ENCODE measurements around the gene ABCB6.
"Not testable (repeated sequence)": the region's sequence is repeated elsewhere in the genome, so short reads cannot be mapped to it uniquely, and the experiment has no call there.

The ABCB6 gene

DNA sequence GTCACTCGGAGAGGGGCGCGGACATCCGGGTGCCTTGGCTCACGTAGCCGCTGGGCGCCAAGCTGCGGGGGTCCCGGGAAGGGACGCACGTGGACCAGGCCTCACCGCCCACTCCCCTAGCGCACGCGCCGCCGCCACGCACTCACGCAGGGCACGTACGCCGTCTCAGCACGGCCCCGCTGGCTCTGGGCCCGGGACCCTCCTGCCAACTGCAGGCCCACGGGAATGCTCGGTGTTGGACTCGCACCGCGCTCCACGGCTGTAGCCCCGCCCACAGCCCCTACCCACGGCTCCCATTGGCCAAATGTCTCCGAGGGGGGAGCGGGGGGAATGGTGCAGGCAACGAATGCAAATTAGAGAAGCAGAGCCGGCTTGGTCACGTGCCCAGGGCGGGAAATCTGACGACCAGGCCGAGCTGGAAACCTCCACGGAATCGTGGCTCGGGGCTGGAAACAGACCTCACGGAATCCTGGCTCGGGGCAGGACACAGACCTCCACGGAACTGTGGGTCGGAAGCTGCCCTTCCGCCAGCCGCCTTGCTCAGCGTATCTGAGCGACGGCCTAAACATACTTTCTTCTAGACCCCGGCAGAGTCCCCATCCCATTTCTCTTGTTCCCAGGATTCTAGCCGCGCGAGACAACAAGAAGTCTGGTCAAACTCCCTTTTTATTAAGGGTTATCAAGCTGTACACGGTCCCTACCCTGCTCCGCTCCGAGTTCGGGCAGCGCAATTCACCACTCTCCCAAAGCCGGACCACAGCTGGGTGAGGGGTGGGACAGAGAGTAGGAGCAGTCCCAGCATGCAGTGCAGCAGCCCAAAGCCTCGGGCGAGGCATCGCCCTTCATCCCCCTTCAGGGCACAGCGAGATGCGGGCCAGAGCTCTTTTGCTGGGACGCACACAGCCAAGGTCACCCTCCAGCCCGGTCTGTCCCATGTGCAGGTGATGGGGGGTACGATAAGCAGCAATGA lies at the start of gene ABCB6:
ABCB6 (minus strand) TSS at position 227 of the 970 bp plus-strand sequence. CDS start 285 bp downstream, outside the sequence.
- DNase-seq = peak; percentile 63 to 82 (median 70)

DNA sequence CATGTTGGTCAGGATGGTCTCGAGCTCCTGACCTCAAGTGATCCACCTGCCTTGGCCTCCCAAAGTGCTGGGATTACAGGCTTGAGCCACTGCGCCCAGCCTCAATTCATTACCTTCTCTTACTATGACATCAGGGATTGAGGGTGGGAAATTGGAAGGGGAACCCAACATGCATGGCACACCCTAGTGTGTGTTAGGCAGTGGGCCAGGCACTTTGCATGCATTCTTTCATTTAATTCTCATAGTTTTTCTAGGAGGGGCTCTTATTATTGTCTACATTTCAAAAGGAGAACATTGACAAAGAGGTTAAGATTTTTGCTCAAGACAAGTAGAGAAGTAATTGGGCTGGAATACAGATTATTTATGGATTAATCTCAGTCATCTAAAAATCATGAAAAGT lies 49.5 kb upstream of the ABCB6 start:
- no peak for DNase-seq

- no peak for DNase-seq
Measured at GRCh38 chr2:219266886-219267285, 48.1 kb upstream of the ABCB6 start.

- DNase-seq = no peak
Measured at GRCh38 chr2:219266232-219266631, 47.5 kb upstream of the ABCB6 start.

GRCh38 chr2:219261024-219261855 lies 42.5 kb upstream of the ABCB6 start:
- no peak for DNase-seq

- DNase-seq = not testable (repeated sequence)
Measured at GRCh38 chr2:219258942-219259341, 40.2 kb upstream of the ABCB6 start.

GRCh38 chr2:219254590-219255201 lies 35.9 kb upstream of the ABCB6 start:
- no peak for DNase-seq

DNA sequence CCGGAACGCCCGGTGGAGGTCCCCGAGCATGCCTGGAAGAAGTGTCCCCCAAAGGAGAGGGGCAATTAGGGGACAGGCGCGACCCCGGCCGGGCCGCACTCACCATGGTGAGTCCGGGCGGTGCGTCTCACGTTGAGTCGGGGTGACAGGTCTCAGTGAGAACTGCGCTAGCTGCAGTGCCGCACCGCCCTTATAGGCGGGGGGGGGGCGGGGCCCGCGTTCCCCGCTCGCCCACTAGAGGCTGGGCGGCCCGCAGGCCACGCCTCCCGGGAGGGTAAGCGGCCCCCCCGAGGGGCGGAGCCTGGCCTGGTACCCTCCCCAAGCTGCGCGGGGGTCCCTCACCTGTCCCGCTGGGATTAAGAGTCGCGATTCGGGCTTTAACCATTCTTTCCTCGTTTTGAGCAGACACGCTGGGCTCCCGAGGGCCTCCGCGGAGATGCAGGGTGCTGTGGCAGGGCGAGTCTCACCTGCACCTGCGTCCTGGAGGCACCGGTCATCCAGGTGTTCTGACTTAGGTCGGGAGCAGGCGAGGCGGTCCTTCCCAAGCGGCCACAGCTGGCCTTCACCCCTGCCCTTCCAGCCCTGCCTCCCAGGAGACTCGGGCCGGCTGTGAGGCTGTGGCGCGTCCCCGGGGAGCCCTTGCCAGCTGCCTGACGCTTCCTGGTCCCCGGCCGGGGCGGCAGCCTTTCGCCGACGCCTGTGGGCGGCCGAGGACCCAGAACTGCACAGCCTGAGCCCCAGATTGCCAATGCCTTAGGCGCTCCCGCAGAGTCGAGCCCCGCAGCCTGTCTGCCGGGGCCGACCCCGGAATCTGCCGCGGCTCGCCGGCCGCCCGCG lies 35.2 kb upstream of the ABCB6 start, which contains the start of gene TUBA4A:
TUBA4A (minus strand) TSS at position 166 of the 837 bp plus-strand sequence; CDS start at position 106, 60 bp downstream.
- peak; percentile 74 to 94 (median 82) for DNase-seq

- DNase-seq = peak in 2 of 4 experiments; percentile 22 to 39
Measured at GRCh38 chr2:219252900-219253752, 34.4 kb upstream of the ABCB6 start, which contains the start of gene TUBA4B. TUBA4B (plus strand) TSS chr2:219253243; CDS start chr2:219253408, 165 bp downstream.

GRCh38 chr2:219252570-219252899 lies 33.8 kb upstream of the ABCB6 start:
- DNase-seq = peak in 1 of 4 experiments; percentile 39

- DNase-seq = peak in 1 of 4 experiments; percentile 12
Measured at GRCh38 chr2:219252084-219252483, 33.3 kb upstream of the ABCB6 start.

- no peak for DNase-seq
Measured at GRCh38 chr2:219251656-219252055, 32.9 kb upstream of the ABCB6 start.

DNA sequence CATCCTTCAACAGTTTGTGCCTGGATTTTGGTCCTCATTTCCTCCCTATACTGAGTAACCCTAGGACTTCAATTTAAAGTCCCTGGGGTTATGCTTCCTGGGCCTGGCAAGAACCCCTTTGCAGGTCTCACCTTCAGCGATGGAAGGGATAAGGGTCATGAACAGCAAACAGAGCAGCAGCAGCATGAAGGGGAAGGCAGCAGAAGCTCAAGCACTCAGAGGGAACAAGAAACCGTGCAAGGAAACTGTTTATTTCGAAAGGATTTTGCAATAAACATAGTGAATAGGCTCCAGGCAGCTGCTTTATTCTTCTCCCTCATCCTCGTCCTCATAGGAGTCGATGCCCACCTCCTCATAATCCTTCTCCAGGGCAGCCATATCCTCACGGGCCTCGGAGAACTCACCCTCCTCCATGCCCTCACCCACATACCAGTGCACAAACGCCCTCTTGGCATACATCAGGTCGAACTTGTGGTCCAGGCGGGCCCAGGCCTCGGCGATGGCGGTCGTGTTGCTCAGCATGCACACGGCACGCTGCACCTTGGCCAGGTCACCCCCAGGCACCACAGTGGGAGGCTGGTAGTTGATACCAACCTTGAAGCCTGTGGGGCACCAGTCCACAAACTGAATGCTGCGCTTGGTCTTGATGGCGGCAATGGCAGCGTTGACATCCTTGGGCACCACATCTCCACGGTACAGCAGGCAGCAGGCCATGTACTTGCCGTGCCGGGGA lies 31.5 kb upstream of the ABCB6 start:
- DNase-seq = no peak

- DNase-seq = peak in 2 of 4 experiments; percentile 10 to 20
Measured at GRCh38 chr2:219249203-219249980, 30.6 kb upstream of the ABCB6 start.

- no peak for DNase-seq
Measured at GRCh38 chr2:219248845-219249202, 30.1 kb upstream of the ABCB6 start.

- DNase-seq = peak in 1 of 4 experiments; percentile 26
Measured at GRCh38 chr2:219247678-219248642, 29.2 kb upstream of the ABCB6 start.

DNA sequence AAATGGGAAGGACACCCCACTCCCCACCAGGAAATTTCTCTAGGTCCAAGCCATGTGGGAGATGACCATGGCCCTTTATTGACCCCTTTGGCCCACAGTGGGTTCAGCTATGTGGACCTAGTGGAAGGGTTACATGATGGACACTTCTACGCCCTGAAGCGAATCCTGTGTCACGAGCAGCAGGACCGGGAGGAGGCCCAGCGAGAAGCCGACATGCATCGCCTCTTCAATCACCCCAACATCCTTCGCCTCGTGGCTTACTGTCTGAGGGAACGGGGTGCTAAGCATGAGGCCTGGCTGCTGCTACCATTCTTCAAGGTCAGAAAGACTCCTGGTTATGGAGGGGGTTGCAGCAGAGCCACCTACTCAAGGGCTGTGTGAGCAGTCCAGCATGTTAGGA lies 27.8 kb upstream of the ABCB6 start:
- DNase-seq = no peak

- no peak for DNase-seq
Measured at GRCh38 chr2:219245899-219246230, 27.1 kb upstream of the ABCB6 start.

Data from activated naive CD4-positive, alpha-beta T cell (primary cell).